GM08714 (cell line): ENCODE results near the gene MYMK.

Source experiments
- H3K4me3 ChIP-seq: fragments of 200-500 bp; sonication (Bioruptor generic); 2 replicates; pipeline ENCODE4 v1.5.1; 2014; ENCODE audit warnings: mild to moderate bottlenecking, low read length, inconsistent platforms
- ZNF274 ChIP-seq: IDR thresholded peaks from 2 replicates; pipeline ENCODE4 v1.6.1; 2012; ENCODE audit warnings: mild to moderate bottlenecking, low read depth, low read length

MYMK gene

GRCh38 chr9:133563291-133563796 lies 38.6 kb upstream of the MYMK start:
- no peak overlapping the region for H3K4me3 ChIP-seq
- TF ChIP-seq ZNF274, result no peak

GRCh38 chr9:133562611-133563290 lies 38.0 kb upstream of the MYMK start:
- no peak overlapping the region for H3K4me3 ChIP-seq
- TF ChIP-seq ZNF274, result no peak

GRCh38 chr9:133561976-133562554 lies 37.3 kb upstream of the MYMK start:
- no peak for TF ChIP-seq ZNF274
- no peak overlapping the region for H3K4me3 ChIP-seq

GRCh38 chr9:133560944-133561343 lies 36.2 kb upstream of the MYMK start:
- no peak for TF ChIP-seq ZNF274
- no peak overlapping the region for H3K4me3 ChIP-seq

GRCh38 chr9:133560311-133560710 lies 35.6 kb upstream of the MYMK start:
- TF ChIP-seq ZNF274, result no peak
- no peak overlapping the region for H3K4me3 ChIP-seq

GRCh38 chr9:133558191-133559126 lies 33.7 kb upstream of the MYMK start:
- TF ChIP-seq ZNF274, result no peak
- H3K4me3 ChIP-seq, result peak overlapping the region; percentile 11; the same call in 1 of the 2 replicates

- no peak for TF ChIP-seq ZNF274
- H3K4me3 ChIP-seq, result no peak overlapping the region
Measured at GRCh38 chr9:133557581-133557980, 32.8 kb upstream of the MYMK start.

GRCh38 chr9:133556354-133556753 lies 31.6 kb upstream of the MYMK start:
- no peak for TF ChIP-seq ZNF274
- H3K4me3 ChIP-seq, result no peak overlapping the region

- TF ChIP-seq ZNF274, result no peak
- no peak overlapping the region for H3K4me3 ChIP-seq
Measured at GRCh38 chr9:133554729-133555128, 30.0 kb upstream of the MYMK start.

- no peak overlapping the region for H3K4me3 ChIP-seq
- no peak for TF ChIP-seq ZNF274
Measured at GRCh38 chr9:133553973-133554713, 29.4 kb upstream of the MYMK start.

- no peak for TF ChIP-seq ZNF274
- H3K4me3 ChIP-seq, result no peak overlapping the region
Measured at GRCh38 chr9:133553123-133553522, 28.4 kb upstream of the MYMK start.

GRCh38 chr9:133552236-133552635 lies 27.5 kb upstream of the MYMK start:
- no peak for TF ChIP-seq ZNF274
- H3K4me3 ChIP-seq, result no peak overlapping the region

- no peak for TF ChIP-seq ZNF274
- H3K4me3 ChIP-seq, result no peak overlapping the region
Measured at GRCh38 chr9:133551446-133551845, 26.7 kb upstream of the MYMK start.

- no peak overlapping the region for H3K4me3 ChIP-seq
- TF ChIP-seq ZNF274, result no peak
Measured at GRCh38 chr9:133547116-133547515, 22.4 kb upstream of the MYMK start.
